GM18505 (cell line): ENCODE measurements around the gene UGT1A4.

Experiments
- ATAC-seq: cut with Tn5 transposase; IDR thresholded peaks from one replicate; pipeline ENCODE4 v1.9.1; 2021; ENCODE audit not compliant: unreplicated experiment
- POLR2A ChIP-seq: IDR thresholded peaks from 4 replicates; pipeline ENCODE4 v1.6.1; 2011; ENCODE audit warnings: borderline replicate concordance; ENCODE audit not compliant: insufficient read depth, insufficient read length; ENCODE audit errors: extremely low read depth

Gene UGT1A4

GRCh38 chr2:233814056-233814835, 95.7 kb downstream of the UGT1A4 start:
- TF ChIP-seq POLR2A = no peak
- ATAC-seq = no peak

DNA sequence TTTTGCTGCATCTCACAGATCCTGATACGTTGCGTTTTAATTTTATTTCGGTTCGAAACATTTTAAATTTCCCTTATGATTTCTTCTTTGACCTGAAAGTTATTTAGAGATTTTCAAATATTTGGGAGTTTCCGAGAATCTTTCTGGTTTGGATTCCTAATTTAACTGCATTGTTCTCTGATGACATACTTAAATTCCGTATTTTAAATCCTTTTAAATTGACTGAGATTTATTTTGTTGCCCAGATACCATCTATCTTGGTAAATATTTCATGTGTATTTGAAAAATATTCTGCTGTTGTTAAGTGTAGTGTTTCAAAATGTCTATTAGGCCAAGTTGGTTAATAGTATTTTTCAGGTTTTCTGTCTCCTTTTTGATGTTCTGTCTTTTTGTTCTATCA, 97.3 kb downstream of the UGT1A4 start:
- no peak for ATAC-seq
- TF ChIP-seq POLR2A = no peak

DNA sequence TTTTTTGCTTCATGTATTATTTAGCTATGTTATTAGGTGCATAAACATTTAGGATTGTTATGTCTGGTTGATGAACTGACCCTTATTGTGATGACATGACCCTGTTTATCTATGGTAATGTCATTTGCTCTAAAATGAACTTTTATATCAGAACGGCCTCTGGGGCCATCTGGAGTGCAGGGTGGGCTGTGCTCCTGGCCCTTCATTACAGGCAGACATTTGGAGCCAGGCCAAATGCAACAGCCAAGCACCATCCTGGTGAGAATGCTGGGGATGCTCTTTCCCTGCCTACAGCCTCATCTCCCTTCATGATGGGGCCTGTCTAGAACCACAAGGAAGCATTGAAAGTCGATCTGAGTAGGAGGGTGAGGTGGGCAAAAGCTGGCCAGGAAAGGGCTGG, 97.8 kb downstream of the UGT1A4 start:
- ATAC-seq = no peak
- TF ChIP-seq POLR2A = no peak

- TF ChIP-seq POLR2A = no peak
- no peak for ATAC-seq
Measured at GRCh38 chr2:233816771-233817170, 98.2 kb downstream of the UGT1A4 start.

GRCh38 chr2:233817361-233817911, 98.9 kb downstream of the UGT1A4 start:
- TF ChIP-seq POLR2A = no peak
- no peak for ATAC-seq

DNA sequence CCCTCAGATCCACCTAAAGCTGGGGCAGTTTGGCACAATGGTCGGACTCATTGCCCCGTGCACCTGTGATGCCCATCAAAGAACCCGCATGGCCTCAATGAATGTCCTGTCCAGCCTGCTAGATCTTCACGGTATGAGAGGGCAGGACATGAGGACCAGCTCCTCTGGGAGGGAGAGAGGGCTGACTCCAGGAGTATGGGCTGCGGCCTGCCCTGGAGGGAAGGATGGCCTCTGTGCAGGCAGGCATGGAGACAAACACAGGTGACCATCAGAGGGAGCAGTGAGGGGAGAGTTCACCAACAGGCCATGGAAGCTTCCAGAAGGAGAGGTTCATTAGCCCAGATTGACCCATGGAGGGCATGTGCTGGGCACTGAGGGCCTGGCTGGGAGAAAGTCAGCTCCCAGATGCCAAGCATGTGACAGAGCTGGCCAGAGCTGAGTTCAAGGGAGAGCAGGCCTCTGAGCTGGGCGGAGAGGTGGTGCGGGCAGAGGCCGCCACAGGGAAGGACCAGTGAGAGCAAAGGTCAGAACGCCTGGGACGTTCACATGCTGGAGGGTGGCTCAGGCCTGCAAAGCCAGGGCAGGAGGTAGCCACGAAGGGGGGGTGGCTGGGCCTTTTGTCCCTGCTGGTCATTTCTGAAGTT, 99.6 kb downstream of the UGT1A4 start:
- ATAC-seq = no peak
- no peak for TF ChIP-seq POLR2A

GRCh38 chr2:233818639-233819621, 100.4 kb downstream of the UGT1A4 start:
- no peak for ATAC-seq
- no peak for TF ChIP-seq POLR2A

GRCh38 chr2:233819884-233820773, 101.6 kb downstream of the UGT1A4 start:
- ATAC-seq = no peak
- no peak for TF ChIP-seq POLR2A

DNA sequence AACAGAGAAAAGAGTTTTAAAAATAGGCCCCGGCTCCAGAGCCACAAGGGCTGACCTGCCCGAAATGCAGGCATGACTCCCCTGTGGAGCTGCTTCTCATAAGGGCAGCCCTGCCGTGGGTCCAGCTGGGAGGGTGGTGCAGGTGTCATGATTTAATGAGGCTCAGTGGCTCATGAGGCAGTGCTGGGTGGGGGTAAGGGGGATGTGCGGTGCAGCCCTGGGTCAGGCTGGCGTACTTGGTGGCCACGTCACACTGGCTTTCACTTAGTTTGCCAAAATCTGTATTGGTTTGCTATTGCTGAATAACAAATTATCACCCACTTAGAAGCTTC, 102.2 kb downstream of the UGT1A4 start:
- ATAC-seq = no peak
- TF ChIP-seq POLR2A = no peak

DNA sequence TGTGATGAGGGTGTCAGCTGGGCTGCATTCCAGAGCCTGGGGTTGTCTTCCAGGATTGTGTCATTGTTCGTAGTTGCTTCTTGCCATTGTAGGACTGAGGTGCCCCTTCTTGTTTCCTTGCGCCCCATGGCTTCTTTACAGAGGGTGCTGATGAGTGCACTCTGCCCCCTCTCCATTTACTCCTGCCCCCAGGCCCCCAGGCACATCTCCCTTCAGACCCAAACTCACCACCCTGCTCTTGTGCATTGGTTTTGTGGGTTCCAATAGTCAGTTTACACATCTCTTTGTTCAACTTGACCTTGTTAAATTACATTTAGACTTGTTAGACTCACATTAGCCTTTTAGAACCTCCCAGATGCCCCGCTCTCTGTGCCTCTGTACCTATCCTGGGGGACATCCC, 102.7 kb downstream of the UGT1A4 start:
- no peak for ATAC-seq
- TF ChIP-seq POLR2A = no peak

DNA sequence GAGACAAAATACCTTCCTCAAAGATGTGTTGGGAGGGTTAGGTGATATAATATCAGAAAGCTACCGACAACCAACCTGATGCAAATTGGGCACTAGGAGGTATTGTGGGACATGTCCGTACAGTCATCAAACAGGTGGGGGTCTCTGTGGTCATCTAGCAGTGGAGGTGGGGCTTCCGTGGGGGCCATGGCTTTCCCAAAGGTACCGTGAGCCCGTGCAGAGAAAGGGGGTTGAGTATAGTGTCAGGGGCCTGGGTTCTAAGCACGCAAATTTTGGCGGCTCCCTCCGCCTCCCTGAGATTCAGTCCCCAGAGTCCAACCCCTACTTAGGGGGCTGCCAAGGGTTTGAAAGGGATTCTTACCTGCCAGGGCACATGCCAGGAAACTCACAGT, 103.2 kb downstream of the UGT1A4 start:
- TF ChIP-seq POLR2A = no peak
- ATAC-seq = no peak

DNA sequence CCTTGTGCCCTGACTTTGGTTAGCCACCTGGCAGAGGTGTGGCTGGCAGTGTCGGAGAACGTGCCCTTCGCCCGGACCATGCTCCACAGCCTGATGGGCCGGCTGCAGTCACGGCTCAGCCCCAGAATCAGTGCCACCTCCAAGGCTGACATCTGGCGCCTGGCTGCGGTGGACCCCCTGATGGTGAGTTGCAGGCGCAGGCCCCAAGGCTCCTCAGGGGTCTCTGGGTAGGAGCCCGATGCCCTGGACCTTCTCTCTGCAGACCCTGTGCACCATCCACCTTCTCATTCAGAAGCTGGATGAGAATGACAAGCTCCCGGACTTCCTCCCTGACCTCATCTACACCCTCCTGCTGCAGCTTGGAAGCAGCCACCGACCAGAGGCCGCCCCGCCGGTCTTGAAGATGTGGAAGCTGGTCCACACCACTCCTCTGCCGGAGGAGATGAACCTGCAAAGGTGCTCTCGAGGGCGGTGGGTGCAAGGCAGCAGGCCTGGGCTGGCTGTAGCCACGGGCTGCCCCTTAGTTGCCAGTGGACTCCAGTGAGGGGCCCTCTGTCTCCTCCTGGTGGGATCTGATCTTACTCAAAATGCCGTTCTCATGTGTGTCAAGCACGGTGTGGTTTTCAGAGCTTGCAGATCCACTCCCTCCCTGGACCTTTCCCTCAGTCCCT, 103.7 kb downstream of the UGT1A4 start:
- ATAC-seq = no peak
- TF ChIP-seq POLR2A = no peak
